ENCODE results near the gene POLR3GL.

The POLR3GL gene

DNA sequence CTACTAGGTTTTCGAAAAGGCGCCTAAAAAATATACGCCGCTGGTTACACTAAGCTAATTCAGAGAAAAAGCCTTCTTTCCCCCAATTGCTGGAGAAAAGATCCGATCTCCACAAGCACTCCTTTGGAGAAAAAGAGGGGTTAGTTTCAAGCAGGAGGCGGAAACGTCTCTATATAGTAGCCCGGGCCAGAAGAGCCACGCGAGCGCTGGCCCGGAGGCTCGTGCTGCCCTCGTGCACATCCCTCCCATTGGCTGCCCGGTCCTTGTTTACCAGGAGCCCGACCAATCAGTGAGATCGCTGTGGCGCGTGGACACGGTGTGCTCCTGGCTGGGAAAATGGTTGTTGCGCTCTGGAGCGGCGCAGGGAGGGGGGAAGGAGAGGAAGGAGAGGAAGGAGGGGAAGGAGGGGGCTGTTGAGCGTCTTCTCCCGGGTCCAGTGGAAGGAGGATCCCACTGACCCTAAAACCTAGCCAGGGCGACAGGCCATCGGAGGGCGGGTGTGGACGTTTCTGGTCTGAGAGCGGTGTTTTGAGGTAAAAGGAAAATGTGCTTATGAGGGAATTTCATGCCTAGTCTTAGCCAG, 32.0 kb downstream of the POLR3GL start, which contains the start of gene TXNIP:
Gene TXNIP (minus strand): TSS at position 147 of the 583 bp plus-strand sequence. CDS start 313 bp downstream, outside the sequence.
- Histone ChIP-seq H3K4me1 (ENCODE audit: control insufficient read depth, insufficient read depth, low read length, poor library complexity, severe bottlenecking) (peaks cover 35% of the 10 kb centered on the region), H3K4me3 (ENCODE audit: insufficient read depth, low read depth, low read length, poor library complexity, severe bottlenecking) (peak within 1 kb of the TSS; percentile 95), H3K27ac (ENCODE audit: insufficient read depth, low read length, poor library complexity, severe bottlenecking) (peak within 1 kb of the TSS; percentile 96), H3K36me3 (ENCODE audit: control insufficient read depth, insufficient read depth, low read length) (peaks cover 35% of the 10 kb centered on the region), H3K27me3 (replicated peaks; ENCODE audit: control insufficient read depth, insufficient read depth, low read length, poor library complexity, severe bottlenecking) (no peaks in the 10 kb centered on the region), H3K9me3 (ENCODE audit: control insufficient read depth, low read length) (no peaks in the 10 kb centered on the region)
- peak; percentile 82 to 91 (median 83) for DNase-seq

DNA sequence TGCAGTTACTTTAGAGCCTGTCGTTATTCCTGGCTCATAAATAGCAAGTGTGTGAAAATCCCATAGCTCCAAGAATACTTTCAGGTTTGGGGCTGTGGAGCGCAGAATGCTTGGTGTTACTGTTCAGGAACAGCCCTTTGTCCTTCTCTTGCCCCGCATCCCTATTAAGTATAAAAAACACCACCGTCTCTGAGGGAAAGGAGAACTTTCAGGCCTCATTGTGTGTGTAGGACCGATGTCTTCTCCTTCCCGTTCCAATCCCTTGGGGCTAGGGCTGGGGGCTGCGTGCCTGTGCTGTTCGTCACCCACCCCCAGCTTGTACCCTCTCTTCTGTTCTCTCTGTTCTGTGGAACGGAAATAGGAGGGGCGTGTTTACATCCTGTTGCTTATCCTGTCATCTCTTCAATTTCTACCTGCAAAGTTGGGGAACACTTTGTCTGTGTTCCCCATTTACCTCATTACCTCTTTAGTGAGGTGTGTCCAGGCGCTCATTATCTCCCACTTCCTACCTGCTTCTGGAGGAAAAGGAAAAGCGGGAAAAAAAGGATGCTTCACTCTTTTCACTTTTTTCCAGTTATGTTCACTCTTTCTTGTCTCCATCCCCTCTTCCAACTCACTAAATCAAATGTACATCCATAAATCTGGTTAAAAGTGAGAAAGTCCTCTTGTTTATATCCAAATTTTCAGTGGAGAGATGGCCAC, 32.7 kb downstream of the POLR3GL start:
- Histone ChIP-seq H3K9me3 (ENCODE audit: control insufficient read depth, low read length) (no peaks in the 10 kb centered on the region), H3K27ac (ENCODE audit: insufficient read depth, low read length, poor library complexity, severe bottlenecking) (peak overlapping the region; percentile 96), H3K4me1 (ENCODE audit: control insufficient read depth, insufficient read depth, low read length, poor library complexity, severe bottlenecking) (peaks cover 42% of the 10 kb centered on the region), H3K36me3 (ENCODE audit: control insufficient read depth, insufficient read depth, low read length) (peaks cover 35% of the 10 kb centered on the region), H3K27me3 (replicated peaks; ENCODE audit: control insufficient read depth, insufficient read depth, low read length, poor library complexity, severe bottlenecking) (no peaks in the 10 kb centered on the region), H3K4me3 (ENCODE audit: insufficient read depth, low read depth, low read length, poor library complexity, severe bottlenecking) (peak overlapping the region; percentile 95)
- DNase-seq = peak; percentile 13 to 44 (median 43)

DNA sequence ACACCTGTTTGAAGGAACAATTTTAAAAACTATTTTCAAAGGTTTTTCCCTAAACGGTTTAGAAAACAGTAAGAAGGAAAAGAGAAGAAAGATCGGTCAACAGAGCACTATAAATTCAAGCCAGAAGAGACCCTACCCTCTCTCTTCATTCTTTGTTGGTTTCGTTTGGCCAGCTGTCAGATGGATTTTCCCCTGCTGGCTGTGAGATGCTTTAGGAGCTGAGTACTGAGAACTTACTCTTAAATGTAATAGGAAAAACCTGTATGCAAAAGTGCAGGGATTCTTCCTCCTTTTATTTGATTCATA, 33.2 kb downstream of the POLR3GL start:
- no peaks in the 10 kb centered on the region for H3K27me3 ChIP-seq (replicated peaks; ENCODE audit: control insufficient read depth, insufficient read depth, low read length, poor library complexity, severe bottlenecking)
- H3K36me3 ChIP-seq (ENCODE audit: control insufficient read depth, insufficient read depth, low read length) = peaks cover 35% of the 10 kb centered on the region
- peak overlapping the region; percentile 95 for H3K4me3 ChIP-seq (ENCODE audit: insufficient read depth, low read depth, low read length, poor library complexity, severe bottlenecking)
- DNase-seq = no peak
- H3K4me1 ChIP-seq (ENCODE audit: control insufficient read depth, insufficient read depth, low read length, poor library complexity, severe bottlenecking) = peaks cover 44% of the 10 kb centered on the region
- no peaks in the 10 kb centered on the region for H3K9me3 ChIP-seq (ENCODE audit: control insufficient read depth, low read length)
- peak overlapping the region; percentile 96 for H3K27ac ChIP-seq (ENCODE audit: insufficient read depth, low read length, poor library complexity, severe bottlenecking)

DNA sequence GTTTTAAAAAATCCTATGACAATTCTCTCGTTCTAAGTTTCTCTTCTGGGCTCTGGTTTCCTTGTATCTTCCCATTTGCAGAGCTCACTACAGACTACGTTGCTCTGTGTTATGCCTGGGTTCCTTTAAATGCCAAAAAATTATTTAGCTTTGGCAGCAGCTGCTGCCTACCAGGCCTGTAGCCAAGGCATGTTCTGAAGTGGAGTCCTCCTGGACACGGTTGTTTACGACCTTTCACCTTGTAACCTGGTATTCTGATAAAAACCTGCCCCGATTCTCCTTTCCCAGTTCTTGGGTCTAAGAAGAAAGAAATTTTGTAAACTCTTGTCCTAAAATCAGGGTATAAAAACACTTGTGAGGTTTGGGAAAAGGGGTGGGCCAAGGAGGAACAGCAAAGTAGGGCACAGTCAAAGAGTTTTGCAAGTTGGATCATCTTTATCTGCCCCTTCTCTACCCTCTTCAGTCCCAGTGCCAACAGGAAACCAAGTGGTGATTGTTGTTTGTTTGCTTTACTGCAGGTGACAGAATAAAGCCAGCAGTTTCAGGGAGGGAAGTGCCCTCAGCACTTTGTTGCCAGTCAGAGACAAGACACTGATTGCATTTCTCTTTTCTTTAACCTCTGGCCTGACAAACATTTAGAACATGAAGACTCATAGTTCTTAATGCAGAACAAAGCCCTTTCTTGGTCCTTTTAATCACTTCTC, 35.0 kb downstream of the POLR3GL start:
- H3K9me3 ChIP-seq (ENCODE audit: control insufficient read depth, low read length) = no peaks in the 10 kb centered on the region
- H3K36me3 ChIP-seq (ENCODE audit: control insufficient read depth, insufficient read depth, low read length) = peaks cover 17% of the 10 kb centered on the region
- peak in 1 of 3 donors; percentile 24 for DNase-seq
- no peaks in the 10 kb centered on the region for H3K27me3 ChIP-seq (replicated peaks; ENCODE audit: control insufficient read depth, insufficient read depth, low read length, poor library complexity, severe bottlenecking)
- H3K4me1 ChIP-seq (ENCODE audit: control insufficient read depth, insufficient read depth, low read length, poor library complexity, severe bottlenecking) = peaks cover 37% of the 10 kb centered on the region
- H3K27ac ChIP-seq (ENCODE audit: insufficient read depth, low read length, poor library complexity, severe bottlenecking) = peak overlapping the region; percentile 96
- peak overlapping the region; percentile 20 for H3K4me3 ChIP-seq (ENCODE audit: insufficient read depth, low read depth, low read length, poor library complexity, severe bottlenecking)

DNA sequence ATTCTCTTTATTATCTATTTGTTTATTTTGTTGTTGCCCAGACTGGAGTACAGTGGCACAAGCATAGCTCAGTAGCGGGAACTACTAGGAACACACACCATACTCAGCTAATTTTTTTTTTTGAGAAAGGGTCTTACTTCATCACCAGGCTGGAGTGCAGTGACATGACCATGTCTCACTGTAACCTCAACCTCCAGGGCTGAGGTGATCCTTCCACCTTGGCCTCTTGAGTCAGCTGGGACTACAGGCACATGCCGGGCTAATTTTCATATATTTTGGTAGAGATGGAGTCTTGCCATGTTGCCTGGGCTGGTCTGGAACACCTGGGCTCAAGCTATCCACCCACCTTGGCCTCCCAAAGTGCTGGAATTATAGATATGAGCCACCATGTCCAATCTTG, 37.2 kb downstream of the POLR3GL start:
- H3K4me1 ChIP-seq (ENCODE audit: control insufficient read depth, insufficient read depth, low read length, poor library complexity, severe bottlenecking) = peaks cover 44% of the 10 kb centered on the region
- H3K27me3 ChIP-seq (replicated peaks; ENCODE audit: control insufficient read depth, insufficient read depth, low read length, poor library complexity, severe bottlenecking) = no peaks in the 10 kb centered on the region
- peak overlapping the region; percentile 48 for H3K27ac ChIP-seq (ENCODE audit: insufficient read depth, low read length, poor library complexity, severe bottlenecking)
- no peaks in the 10 kb centered on the region for H3K9me3 ChIP-seq (ENCODE audit: control insufficient read depth, low read length)
- no peak for DNase-seq
- H3K4me3 ChIP-seq (ENCODE audit: insufficient read depth, low read depth, low read length, poor library complexity, severe bottlenecking) = no peak overlapping the region
- H3K36me3 ChIP-seq (ENCODE audit: control insufficient read depth, insufficient read depth, low read length) = no peaks in the 10 kb centered on the region

DNA sequence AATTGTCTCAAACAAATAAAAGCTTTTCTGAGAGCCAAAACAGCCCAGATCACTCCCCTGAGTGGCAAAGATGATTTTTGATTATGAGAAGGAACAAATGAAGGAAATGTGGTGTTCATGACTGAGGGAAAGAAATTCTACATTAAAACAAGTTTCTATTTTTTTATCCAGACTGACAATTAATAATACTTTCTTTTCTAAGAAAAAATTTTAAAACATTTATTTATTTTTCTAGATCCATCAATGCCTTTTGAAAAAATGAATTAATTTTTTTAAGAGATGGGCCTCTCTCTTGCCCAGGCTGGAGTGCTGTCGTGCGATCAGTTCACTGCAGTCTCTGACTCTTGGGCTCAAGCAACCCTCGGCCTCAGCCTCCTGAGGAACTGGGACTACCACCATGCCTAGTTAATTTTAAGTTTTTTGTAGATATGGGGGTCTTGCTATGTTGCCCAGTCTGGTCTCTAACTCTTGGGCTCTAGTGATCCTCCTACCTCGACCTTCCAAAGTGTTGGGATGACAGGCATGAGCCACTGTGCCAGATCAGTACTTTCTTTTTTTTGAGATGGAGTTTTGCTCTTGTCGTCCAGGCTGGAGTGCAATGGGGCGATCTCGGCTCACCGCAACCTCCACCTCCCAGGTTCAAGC, 43.1 kb downstream of the POLR3GL start:
- Histone ChIP-seq H3K36me3 (ENCODE audit: control insufficient read depth, insufficient read depth, low read length) (no peaks in the 10 kb centered on the region), H3K9me3 (ENCODE audit: control insufficient read depth, low read length) (no peaks in the 10 kb centered on the region), H3K4me1 (ENCODE audit: control insufficient read depth, insufficient read depth, low read length, poor library complexity, severe bottlenecking) (peaks cover 11% of the 10 kb centered on the region), H3K27ac (ENCODE audit: insufficient read depth, low read length, poor library complexity, severe bottlenecking) (peak overlapping the region; percentile 64), H3K27me3 (replicated peaks; ENCODE audit: control insufficient read depth, insufficient read depth, low read length, poor library complexity, severe bottlenecking) (no peaks in the 10 kb centered on the region), H3K4me3 (ENCODE audit: insufficient read depth, low read depth, low read length, poor library complexity, severe bottlenecking) (no peak overlapping the region)
- DNase-seq = no peak

DNA sequence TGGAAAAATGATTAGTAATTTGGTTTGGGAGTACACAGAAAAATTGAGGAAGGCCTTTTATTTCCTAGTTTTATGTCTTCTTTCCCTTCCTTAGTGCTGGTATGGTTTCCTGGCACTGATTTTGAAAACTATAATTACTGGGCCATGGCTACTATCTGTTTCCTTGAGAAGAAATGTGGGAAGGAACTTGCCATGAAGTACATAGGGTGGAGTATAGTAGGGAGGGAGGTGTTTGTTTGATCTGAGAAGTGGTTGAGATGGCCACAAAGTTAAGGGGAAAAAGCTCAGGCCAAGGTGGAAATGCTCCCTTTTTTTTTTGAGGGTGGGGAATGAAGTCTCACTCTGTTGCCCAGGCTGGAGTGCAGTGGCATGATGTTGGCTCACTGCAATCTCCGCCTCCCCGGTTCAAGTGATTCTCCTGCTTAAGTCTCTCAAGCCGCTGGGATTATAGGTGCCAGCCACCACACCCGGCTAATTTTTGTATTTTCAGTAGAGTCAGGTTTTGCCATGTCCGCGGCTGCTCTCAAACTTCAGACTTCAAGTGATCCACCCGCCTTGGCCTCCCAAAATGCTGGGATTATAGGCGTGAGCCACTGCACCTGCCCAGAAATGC, 45.7 kb downstream of the POLR3GL start:
- no peaks in the 10 kb centered on the region for H3K36me3 ChIP-seq (ENCODE audit: control insufficient read depth, insufficient read depth, low read length)
- H3K4me3 ChIP-seq (ENCODE audit: insufficient read depth, low read depth, low read length, poor library complexity, severe bottlenecking) = no peak overlapping the region
- no peaks in the 10 kb centered on the region for H3K27me3 ChIP-seq (replicated peaks; ENCODE audit: control insufficient read depth, insufficient read depth, low read length, poor library complexity, severe bottlenecking)
- DNase-seq = no peak
- H3K4me1 ChIP-seq (ENCODE audit: control insufficient read depth, insufficient read depth, low read length, poor library complexity, severe bottlenecking) = peaks cover 14% of the 10 kb centered on the region
- H3K27ac ChIP-seq (ENCODE audit: insufficient read depth, low read length, poor library complexity, severe bottlenecking) = no peak overlapping the region
- H3K9me3 ChIP-seq (ENCODE audit: control insufficient read depth, low read length) = no peaks in the 10 kb centered on the region

DNA sequence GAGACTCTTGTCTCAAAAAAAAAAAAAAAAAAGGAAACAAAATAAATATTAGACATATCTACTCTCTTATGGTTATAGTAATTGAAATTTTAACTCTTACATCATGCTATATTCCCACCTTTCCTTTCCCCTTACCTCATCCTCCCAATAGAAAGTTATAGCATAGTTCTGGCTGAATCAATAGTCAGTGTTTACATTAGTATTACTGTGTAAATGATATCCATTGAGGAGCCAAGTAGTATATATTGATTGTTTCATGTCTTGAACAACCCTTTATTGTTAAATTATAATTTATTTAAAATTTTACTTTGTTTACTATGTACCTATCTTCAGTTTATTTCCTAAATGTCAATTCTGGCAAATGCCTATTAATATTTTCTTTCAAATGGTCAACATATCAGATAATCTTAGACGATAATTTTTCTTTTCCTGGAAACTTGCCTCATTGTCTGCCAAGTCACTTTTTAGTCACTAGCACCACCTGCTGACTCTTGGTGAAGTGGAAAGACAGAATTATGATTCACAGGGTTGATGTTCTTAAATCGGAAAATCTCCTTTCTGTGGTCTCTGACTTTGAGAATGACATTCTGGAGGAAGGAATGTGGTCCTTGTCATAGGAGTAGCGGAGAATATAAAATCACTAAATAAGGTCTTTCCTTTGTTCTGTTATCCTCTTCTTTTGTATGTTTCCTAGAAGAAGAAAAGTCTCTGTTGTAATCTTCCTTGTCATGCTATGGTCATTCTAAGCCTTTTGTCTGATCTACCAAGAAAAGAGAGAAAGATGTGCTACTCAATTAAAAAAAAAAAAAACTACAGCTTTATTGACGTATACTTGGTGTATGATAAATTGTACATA, 48.4 kb downstream of the POLR3GL start:
- Histone ChIP-seq H3K27me3 (replicated peaks; ENCODE audit: control insufficient read depth, insufficient read depth, low read length, poor library complexity, severe bottlenecking) (no peaks in the 10 kb centered on the region), H3K27ac (ENCODE audit: insufficient read depth, low read length, poor library complexity, severe bottlenecking) (no peak overlapping the region), H3K4me1 (ENCODE audit: control insufficient read depth, insufficient read depth, low read length, poor library complexity, severe bottlenecking) (peaks cover 6% of the 10 kb centered on the region), H3K9me3 (ENCODE audit: control insufficient read depth, low read length) (no peaks in the 10 kb centered on the region), H3K36me3 (ENCODE audit: control insufficient read depth, insufficient read depth, low read length) (no peaks in the 10 kb centered on the region), H3K4me3 (ENCODE audit: insufficient read depth, low read depth, low read length, poor library complexity, severe bottlenecking) (no peak overlapping the region)
- DNase-seq = peak; percentile 27 to 46 (median 29)

DNA sequence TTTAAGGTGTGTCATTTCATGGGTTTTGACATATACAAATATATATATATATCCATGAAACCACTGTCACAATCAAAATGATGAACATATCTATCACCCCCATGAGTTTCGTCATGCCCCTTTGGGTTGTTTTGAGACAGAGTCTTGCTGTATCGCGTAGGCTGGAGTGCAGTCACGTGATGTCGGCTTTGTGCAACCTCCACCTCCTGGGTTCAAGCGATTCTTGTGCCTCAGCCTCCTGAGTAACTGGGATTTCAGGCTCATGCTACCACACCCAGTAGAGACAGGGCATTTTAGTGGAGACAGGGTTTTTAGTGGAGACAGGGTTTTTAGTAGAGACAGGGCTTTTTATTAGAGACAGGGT, 49.1 kb downstream of the POLR3GL start:
- Histone ChIP-seq H3K36me3 (ENCODE audit: control insufficient read depth, insufficient read depth, low read length) (no peaks in the 10 kb centered on the region), H3K4me1 (ENCODE audit: control insufficient read depth, insufficient read depth, low read length, poor library complexity, severe bottlenecking) (peaks cover 6% of the 10 kb centered on the region), H3K27ac (ENCODE audit: insufficient read depth, low read length, poor library complexity, severe bottlenecking) (no peak overlapping the region), H3K4me3 (ENCODE audit: insufficient read depth, low read depth, low read length, poor library complexity, severe bottlenecking) (no peak overlapping the region), H3K9me3 (ENCODE audit: control insufficient read depth, low read length) (no peaks in the 10 kb centered on the region), H3K27me3 (replicated peaks; ENCODE audit: control insufficient read depth, insufficient read depth, low read length, poor library complexity, severe bottlenecking) (no peaks in the 10 kb centered on the region)
- no peak for DNase-seq

Data from effector memory CD4-positive, alpha-beta T cell (primary cell).